Fibroblast of the aortic adventitia (primary cell): Measurements from ENCODE around the gene HMHB1. TPM values are rescaled to one million over a fixed set of nuclear protein-coding genes. Genes with fewer than 3 reads are reported as not detected.

Source experiments
- DNase-seq: peaks from one replicate; pipeline ENCODE4 v3.0.0-alpha.2; 2010; ENCODE audit warnings: low read depth
- H3K4me3 ChIP-seq: 2 replicates; pipeline ENCODE4 v1.5.1; 2011; ENCODE audit warnings: low read depth, mild to moderate bottlenecking, control low read depth, low read length, moderate library complexity
- total RNA-seq: library from RNA; depleted of rRNA; stranded (reverse); fragments of >200 nt; gene quantifications from 2 replicates; pipeline ENCODE4 v1.2.3, GENCODE V29; 2012; ENCODE audit warnings: low replicate concordance
- TF ChIP-seq, protein P1 (sequence below): IDR thresholded peaks from 2 replicates; pipeline ENCODE4 v1.5.1; 2011; ENCODE audit warnings: mild to moderate bottlenecking, low read length, control low read depth, inconsistent platforms; ENCODE audit not compliant: insufficient read depth

HMHB1 gene
- total RNA-seq, 1 donor = not detected

DNA sequence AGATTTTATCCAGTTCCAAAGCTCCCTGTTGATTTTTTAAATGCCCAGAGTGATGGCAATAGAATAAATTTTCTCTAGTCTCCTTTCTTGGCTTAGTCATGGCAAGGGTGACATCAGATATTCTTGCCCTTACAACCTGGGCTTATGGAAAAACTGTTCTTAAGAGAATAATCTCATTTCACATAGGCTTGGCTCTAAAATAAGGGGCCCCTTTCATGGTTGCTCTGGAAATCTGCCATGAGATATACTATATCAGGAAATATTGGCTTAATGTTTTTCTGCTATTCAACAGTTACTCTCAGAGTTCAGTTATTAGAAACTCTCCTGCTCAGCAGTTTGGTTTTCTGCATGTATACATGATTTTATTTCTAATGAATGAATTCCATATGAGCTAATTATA, 7.8 kb downstream of the HMHB1 start:
- TF ChIP-seq, protein P1, sequence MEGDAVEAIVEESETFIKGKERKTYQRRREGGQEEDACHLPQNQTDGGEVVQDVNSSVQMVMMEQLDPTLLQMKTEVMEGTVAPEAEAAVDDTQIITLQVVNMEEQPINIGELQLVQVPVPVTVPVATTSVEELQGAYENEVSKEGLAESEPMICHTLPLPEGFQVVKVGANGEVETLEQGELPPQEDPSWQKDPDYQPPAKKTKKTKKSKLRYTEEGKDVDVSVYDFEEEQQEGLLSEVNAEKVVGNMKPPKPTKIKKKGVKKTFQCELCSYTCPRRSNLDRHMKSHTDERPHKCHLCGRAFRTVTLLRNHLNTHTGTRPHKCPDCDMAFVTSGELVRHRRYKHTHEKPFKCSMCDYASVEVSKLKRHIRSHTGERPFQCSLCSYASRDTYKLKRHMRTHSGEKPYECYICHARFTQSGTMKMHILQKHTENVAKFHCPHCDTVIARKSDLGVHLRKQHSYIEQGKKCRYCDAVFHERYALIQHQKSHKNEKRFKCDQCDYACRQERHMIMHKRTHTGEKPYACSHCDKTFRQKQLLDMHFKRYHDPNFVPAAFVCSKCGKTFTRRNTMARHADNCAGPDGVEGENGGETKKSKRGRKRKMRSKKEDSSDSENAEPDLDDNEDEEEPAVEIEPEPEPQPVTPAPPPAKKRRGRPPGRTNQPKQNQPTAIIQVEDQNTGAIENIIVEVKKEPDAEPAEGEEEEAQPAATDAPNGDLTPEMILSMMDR = no peak
- no peak for DNase-seq
- H3K4me3 ChIP-seq = no peak overlapping the region

DNA sequence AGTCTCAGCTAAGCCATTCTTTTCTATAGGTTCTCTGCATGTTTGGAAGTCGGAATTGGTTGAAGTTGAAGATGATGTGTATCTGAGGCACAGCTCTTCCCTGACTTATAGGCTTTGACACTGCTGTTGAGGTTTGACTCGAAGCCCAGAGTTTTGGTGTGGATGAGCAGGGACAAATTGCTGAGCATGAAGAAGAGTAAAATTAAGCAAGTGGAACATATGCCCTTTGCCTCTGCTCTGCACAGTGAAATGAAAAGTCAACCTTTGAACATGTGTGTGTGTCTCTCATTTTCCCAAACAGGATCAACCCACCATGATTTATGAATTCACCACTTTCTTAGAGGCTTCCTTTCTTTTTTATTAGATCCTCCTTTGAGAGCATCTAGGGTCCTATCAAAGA, 8.5 kb downstream of the HMHB1 start:
- DNase-seq = no peak
- no peak overlapping the region for H3K4me3 ChIP-seq
- TF ChIP-seq, protein P1 = no peak

DNA sequence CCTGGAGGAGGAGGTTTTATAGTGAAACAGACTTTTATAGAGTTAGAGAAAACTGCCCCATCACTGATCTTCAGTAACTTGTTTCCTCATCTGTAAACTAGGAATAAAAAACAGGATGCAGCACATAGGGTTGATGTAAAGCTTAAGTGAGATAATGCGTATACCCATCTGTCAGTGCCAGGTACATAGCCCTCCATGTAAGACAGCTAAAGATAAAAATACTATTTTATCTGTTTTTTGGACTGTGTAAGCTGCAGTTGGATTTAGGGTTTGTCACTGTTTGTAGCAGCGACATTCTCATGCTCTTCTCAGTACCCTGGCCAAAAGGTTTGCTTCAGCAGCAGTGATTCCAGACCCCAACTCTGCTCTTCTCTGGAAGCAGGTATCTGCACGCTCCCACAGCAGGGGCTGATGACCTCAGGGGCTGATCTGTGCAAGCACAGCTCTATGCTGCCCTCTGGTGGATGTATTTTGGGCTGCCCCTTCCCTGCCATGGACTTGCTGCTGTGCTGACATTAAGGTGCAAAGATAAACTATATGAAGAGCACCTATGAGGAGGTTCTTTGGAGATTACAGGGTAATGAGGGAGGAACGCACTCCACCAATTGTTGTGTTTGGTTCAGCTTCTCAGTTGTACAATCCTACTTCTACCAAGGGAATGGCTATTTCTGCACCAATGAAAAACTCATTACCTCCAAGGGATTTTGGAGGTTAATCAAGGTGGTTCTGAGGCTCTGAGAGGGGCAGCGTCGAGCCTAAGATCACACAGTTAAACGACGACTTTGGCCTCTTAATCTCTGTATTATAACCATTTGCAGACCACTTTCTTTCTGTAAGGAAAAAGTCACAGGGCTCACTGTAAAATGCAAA, 13.1 kb downstream of the HMHB1 start:
- DNase-seq = peak; percentile 84
- TF ChIP-seq, protein P1 = peak; percentile 94
- no peak overlapping the region for H3K4me3 ChIP-seq

DNA sequence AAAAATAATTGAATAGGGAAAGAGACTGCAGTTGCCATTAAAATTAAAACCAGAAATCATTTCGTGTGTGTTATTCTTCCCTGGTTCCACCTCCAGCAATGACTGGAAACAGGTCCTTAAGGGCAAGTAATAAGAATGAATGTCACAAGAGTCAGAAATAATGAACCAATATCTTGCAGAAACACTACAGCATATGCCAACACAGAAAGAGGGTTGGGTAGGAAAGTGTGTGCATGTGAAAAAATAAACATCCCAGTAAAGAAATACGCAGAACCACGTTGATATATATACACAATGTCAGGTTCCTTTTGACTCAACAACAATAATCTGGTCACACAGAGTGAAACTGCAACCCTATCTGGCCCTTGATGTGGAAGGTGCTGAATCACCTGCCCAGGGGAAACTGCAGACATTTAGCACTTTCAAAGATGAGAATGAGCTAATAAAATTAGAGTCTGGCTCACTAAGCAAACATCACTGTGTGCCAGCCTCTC, 15.0 kb downstream of the HMHB1 start:
- TF ChIP-seq, protein P1 = no peak
- H3K4me3 ChIP-seq = no peak overlapping the region
- no peak for DNase-seq

DNA sequence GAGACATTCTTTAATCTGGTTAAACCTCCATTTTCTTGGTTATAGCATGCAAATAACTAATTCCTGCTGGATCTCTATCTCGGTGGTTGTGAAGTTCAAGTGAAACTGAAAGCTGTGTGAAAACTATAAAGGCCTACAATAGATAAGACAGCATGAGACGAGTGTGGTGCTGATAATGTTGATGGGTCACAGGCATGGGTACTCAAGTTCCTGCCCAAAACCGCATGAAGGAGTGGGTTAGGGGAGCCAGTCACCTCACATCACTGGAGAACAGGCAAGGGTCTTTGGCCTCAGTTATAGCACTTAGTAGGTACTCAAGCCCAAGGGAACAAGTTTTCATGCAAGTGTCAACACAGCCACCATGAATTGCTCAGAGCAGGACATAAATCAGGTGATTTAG, 16.7 kb downstream of the HMHB1 start:
- TF ChIP-seq, protein P1 = no peak
- no peak for DNase-seq
- H3K4me3 ChIP-seq = no peak overlapping the region

DNA sequence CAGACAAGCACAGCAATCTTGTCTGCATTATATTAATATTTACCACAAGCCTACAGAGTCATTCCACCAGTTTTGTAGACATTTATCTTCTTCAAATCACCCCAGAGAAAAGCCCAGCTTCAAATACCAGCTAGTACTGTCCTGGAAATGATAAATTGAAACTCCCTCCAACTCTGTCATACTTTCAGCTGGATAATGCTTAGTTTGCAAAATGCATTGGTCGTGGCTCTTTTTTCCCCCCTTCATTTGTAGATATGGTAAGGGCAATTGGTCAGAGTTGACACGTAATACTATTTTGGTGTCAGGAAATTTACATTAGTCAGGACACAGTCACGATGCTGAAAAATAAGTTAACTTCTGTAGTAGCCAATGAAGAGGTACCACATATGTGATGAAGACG, 21.2 kb downstream of the HMHB1 start:
- no peak for DNase-seq
- no peak overlapping the region for H3K4me3 ChIP-seq
- TF ChIP-seq, protein P1 = no peak
